ENCODE results near the gene MAN2A2. TPM values are rescaled to one million over a fixed set of nuclear protein-coding genes. Genes with fewer than 3 reads are reported as not detected.

MAN2A2 gene
- total and polyA plus RNA-seq, 2 of the 8 experiments (the other 6 are each of a cell fraction or from before 2014, with no cell fraction given) = 23.1 to 29.7 TPM

GRCh38 chr15:90880381-90881145 is 22.5 kb upstream of the MAN2A2 start:
- H3K14ac ChIP-seq (ENCODE audit: insufficient read length) = no peak overlapping the region
- H2AFZ ChIP-seq (ENCODE audit: low read length) = no peak overlapping the region
- H3K23me2 ChIP-seq (ENCODE audit: low read depth, low read length) = peaks cover 1% of the 10 kb centered on the region; the same call in 1 of the 2 replicates
- no peak overlapping the region for H3K23ac ChIP-seq (ENCODE audit: insufficient read length)
- H2BK12ac ChIP-seq (ENCODE audit: low read depth, low read length) = no peak overlapping the region
- no peak overlapping the region for H3K27ac ChIP-seq (ENCODE audit: low read depth, low read length)
- no peak overlapping the region for H3K4me3 ChIP-seq (ENCODE audit: extremely low read depth in 1 of 4, insufficient read depth in 2 of 4, low read depth in 3 of 4, low read length in 4 of 4)
- H3K79me1 ChIP-seq (ENCODE audit: low read depth, low read length) = no peaks in the 10 kb centered on the region; the same call in 1 of the 2 replicates
- H4K91ac ChIP-seq (replicated peaks; ENCODE audit: insufficient read length, low read length) = no peak overlapping the region
- POLR2A ChIA-PET (ENCODE audit: partially characterized antibody) = interaction anchor here (1.5 to 2.1 kb wide), 2 partner anchors 9 to 17 kb away, joined by 4 to 8 read pairs; no protein-coding TSS in a partner anchor
- H3K56ac ChIP-seq (replicated peaks; ENCODE audit: insufficient read length, low read depth, low read length) = no peak overlapping the region
- no peak overlapping the region for H2BK5ac ChIP-seq (ENCODE audit: low read depth, low read length)
- H3K9ac ChIP-seq (replicated peaks in 1 of 4; ENCODE audit: extremely low read depth in 1 of 4, low read depth in 3 of 4, low read length in 3 of 4) = no peak overlapping the region
- no peak overlapping the region for H4K8ac ChIP-seq (ENCODE audit: extremely low read depth, insufficient read depth, low read length)
- no peak overlapping the region for H2BK120ac ChIP-seq (replicated peaks; ENCODE audit: low read depth, low read length)
- H3K4me2 ChIP-seq (ENCODE audit: insufficient read depth in 1 of 2, low read depth in 2 of 2, low read length in 2 of 2) = no peak overlapping the region
- H3K9me3 ChIP-seq (ENCODE audit: insufficient read depth in 2 of 2, low read depth in 1 of 2, low read length in 1 of 2) = no peaks in the 10 kb centered on the region
- H3K27me3 ChIP-seq (replicated peaks in 1 of 4; ENCODE audit: control insufficient read depth in 3 of 4, extremely low read depth in 1 of 4, insufficient read depth in 3 of 4, low read length in 3 of 4) = no peaks in the 10 kb centered on the region
- H3K79me2 ChIP-seq (ENCODE audit: control insufficient read depth in 1 of 2, insufficient read depth in 2 of 2, low read length in 2 of 2) = no peaks in the 10 kb centered on the region
- H4K5ac ChIP-seq (ENCODE audit: insufficient read length, low read depth, low read length) = no peak overlapping the region
- no peak overlapping the region for H2BK20ac ChIP-seq (ENCODE audit: low read length)
- peaks cover 5 to 18% (median 13%) of the 10 kb centered on the region in 4 experiments; a peak in 5 of 8 replicates for H3K36me3 ChIP-seq (ENCODE audit: control insufficient read depth in 2 of 4, insufficient read depth in 4 of 4, low read length in 3 of 4)
- H3K4me1 ChIP-seq (replicated peaks in 1 of 4; ENCODE audit: control insufficient read depth in 3 of 4, insufficient read depth in 4 of 4, low read length in 3 of 4) = peaks cover 0 to 18% (median 13%) of the 10 kb centered on the region in 4 experiments; a peak in 6 of 7 replicates
- DNase-seq (ENCODE audit: low read depth in 1 of 2, low spot score in 2 of 2) (no peak), FAIRE-seq (no peak)
- CTCF ChIA-PET (ENCODE audit: partially characterized antibody) = interaction anchor here (1.2 kb wide), 1 partner anchor 16 kb away, joined by 4 read pairs; no protein-coding TSS in a partner anchor
- no peak overlapping the region for H3K18ac ChIP-seq (ENCODE audit: extremely low read depth, low read length)
- peaks cover 0 to 5% of the 10 kb centered on the region in 2 experiments for H4K20me1 ChIP-seq (replicated peaks in 1 of 2; ENCODE audit: control insufficient read depth in 1 of 2, insufficient read depth in 2 of 2, low read length in 2 of 2)
- H3K4ac ChIP-seq (replicated peaks; ENCODE audit: insufficient read length, low read depth, low read length) = no peak overlapping the region
- WGBS, 2 experiments (ENCODE audit: extremely low coverage in 1 of 2, insufficient coverage in 1 of 2, insufficient read length in 1 of 2, insufficient replicate concordance in 2 of 2, low coverage in 1 of 2, low lambda C conversion rate in 2 of 2, missing lambda C conversion rate in 1 of 2) = 92% methylated on average over 16 of the region's 16 CpGs; no CpG with 5 or more reads in 1 of the 2 experiments
- H2BK15ac ChIP-seq (ENCODE audit: low read length) = no peak overlapping the region
- H2AK5ac ChIP-seq (ENCODE audit: low read depth, low read length) = no peak overlapping the region
- TF ChIP-seq USF2 (IDR thresholded peaks at IDR 0.05; ENCODE audit: low read length) (no peak), EP300 (IDR thresholded peaks at IDR 0.05; ENCODE audit: borderline replicate concordance in 1 of 2, low read depth in 2 of 2, low read length in 2 of 2) (no peak), CHD2 (IDR thresholded peaks at IDR 0.05; ENCODE audit: low read length) (no peak), RAD21 (IDR thresholded peaks at IDR 0.05 in 1 of 2, conservative IDR thresholded peaks at IDR 0.05 in 1 of 2; ENCODE audit: low read depth in 2 of 2, low read length in 2 of 2) (no peak), ATF2 (IDR thresholded peaks at IDR 0.05; ENCODE audit: low read length) (no peak), EZH2 (IDR thresholded peaks at IDR 0.05; ENCODE audit: low read depth, low read length, severe bottlenecking) (no peak), JUN (IDR thresholded peaks at IDR 0.05; ENCODE audit: low read depth, low read length) (no peak), TAF7 (optimal IDR thresholded peaks at IDR 0.05; ENCODE audit: borderline replicate concordance, low read depth, low read length) (no peak)
